ENCODE results near the gene NRG2.

The NRG2 gene

DNA sequence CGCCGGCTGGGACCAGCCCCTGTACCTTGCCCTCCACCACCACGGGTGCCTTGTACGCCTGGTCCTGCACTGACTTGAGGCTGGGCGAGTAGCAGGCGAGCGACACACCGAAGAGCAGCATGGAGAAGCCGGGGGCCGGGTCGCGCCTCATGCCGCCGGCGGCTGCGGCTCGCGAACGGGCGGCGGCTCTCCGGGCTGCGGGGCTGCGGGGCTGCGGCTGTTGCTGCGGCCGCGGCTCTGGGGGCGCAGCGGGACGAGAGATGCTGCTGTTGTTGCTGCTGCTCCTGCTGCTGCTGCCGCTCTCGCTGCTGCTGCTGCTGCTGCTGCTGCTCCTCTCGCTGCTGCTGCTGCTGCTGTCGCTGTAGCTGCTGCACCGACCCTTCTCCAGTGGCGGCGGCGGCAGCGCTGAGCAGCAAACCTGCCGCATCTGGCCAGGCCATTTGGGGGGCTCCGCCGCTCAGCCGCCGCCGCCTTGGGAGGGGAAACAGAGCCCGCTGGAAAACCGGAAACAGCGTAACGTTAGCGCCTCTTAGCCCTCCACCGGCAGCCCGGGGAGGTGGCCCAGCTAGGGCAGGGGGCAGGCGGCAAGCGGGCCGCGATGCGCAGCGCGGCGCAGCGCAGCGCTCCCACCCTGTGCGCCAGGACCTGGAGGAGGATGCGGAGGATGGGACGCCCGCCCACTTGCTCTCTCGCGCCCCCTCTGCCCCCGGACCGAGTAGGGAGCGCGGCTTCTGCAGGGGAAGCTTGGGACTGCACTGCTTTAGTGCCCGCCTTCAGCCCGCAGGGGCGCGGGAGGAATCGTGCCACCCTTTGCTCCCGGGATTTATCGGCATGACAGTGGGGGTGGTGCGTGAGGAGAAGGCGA lies at the start of gene NRG2:
Gene NRG2 (minus strand): TSS at position 657 of the 865 bp plus-strand sequence.
- DNase-seq, result peak; percentile 62

DNA sequence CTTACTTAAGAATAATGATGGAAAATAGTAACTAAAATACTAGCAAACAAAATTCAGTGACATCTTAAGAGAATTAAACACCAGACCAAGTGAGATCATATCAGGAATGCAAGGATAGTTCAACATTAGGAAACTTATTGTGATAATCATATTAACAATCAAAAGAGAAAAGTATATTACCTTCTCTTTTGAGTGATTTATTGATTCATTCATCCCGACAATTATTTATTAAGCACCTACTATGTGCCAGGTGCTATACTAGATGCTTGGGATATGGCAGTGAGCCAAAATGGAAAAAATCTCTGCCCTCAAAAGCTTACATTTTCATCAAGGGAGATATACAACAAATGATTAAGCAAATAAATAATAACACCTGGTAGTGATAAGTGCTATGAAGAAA lies 47.2 kb upstream of the NRG2 start:
- DNase-seq, result no peak

DNA sequence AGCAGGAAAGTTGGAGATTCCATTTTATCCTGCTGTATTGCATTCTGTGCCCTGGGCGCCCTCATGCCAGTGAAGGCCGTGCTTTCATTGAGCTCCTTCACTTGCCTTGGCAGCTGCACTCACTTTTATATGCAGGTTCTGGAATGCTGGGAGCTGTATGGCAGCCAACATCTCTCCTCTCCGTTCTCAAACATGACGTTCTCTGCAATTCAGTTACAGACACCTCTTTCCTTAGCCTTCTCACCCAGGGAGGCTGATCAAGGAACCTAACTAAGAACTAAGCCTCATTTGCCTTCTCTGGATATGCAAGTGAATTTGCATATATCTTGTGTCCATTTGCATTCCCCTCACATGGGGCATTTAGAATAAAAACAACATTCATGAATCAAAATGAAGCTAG lies 41.4 kb upstream of the NRG2 start:
- no peak for DNase-seq

DNA sequence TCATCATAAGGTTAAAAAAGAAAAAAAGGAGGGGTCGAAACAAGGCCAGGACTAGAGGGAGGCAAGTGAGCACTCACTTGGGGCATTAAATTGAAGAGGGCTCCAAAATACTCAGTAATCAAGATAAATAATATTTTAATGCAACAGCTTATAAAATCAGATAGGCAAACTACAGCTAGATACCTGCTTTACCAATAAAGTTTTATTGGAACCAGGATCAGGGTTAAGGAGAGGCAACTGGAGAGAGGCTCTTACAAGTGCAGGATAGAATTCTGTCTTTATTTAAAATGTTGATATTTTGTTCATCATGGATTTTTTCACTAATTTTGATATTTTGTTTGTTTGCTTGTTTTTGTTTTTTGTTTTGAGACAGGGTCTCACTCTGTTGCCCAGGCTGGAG lies 40.6 kb upstream of the NRG2 start:
- DNase-seq, result no peak

DNA sequence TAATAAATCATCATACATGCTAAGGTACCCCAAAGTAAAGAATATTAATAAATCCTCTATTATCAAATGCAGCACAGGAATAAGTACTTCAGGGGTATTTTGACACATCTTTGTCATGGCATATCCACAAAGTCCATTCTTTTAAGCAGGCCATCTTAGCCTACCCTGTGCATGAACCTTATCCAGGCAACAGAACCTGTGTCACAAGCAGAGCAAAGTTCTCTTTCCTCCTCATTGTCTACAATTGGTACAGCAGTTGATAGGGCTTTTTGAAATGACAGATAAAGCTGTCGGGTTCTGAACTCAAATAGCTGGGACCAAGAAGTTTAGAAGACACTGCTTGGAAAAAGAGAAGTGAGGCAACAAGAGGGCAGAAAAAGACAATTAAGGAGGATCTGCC lies 40.0 kb upstream of the NRG2 start:
- no peak for DNase-seq

DNA sequence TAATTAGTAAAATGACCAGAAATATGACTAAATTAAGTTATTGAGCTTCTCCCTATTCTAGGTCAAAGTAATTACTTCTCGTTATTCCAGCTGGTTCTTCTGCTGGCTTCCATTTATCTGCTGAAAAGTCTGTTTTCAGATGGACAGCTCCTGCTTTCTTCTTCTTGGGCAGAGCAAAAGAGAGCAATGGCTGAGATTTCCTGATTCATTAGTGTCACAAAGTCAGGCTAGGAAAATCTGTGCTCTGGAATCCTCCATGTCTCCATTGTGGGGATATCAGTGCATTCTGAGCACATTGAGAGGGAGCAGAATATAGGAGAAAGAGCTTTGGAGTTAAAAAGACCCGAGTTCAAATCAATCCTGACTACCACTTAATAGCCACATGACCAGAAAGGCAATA lies 33.7 kb upstream of the NRG2 start:
- DNase-seq, result no peak

DNA sequence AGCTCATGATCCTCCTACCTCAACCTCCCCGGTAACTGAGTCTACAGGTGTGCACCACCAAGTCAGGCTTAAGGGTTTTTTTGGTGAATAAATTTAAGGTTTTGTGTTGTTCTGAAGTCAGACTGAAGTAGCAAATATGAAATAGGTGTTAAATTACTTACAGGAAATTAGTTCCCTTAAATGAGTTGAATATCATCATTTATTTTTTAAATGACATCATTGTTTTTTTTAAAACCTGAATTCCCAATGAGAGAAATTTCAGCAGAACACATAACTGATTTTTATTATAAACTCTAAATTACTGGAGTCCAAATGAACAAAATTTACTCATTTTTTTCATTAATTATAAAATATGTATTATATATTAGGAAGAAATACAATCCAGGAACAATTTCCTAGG lies 33.0 kb upstream of the NRG2 start:
- DNase-seq, result no peak

DNA sequence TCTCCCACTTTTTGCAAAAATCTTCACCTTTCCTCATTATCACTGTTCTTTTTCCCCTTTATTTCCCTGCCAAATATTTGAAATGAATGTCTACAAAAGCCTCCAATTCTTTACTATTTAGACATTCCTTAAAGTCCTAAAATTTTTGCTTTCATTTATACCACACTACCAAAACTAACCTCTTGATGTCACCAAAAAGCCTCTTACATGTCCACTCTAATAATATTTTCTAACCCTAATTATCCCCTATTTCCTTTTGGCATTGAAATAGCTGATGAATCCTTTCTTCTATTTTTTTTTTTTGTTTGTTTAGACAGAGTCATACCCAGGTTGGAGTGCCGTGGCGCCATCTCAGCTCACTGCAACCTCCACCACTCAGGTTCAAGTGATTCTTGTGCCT lies 32.3 kb upstream of the NRG2 start:
- peak; percentile 6 for DNase-seq

DNA sequence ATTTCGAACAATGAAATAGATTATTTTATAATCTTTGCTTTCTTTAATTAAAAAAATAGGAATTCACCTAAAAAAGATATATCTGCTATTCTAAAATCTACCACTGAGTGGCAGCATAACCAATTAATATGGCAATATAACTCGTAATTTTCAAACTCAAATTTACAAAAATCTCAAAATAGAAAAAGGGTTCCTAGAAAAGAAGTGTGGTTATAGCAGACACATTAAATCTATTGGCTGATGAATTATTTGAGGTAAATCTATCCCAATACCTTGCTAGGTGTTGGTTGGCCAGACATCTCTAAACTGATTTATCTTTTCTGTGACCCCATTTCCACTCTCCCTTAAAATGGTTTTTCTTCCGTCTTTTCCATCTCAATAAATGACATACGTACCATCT lies 30.2 kb upstream of the NRG2 start:
- DNase-seq, result no peak

DNA sequence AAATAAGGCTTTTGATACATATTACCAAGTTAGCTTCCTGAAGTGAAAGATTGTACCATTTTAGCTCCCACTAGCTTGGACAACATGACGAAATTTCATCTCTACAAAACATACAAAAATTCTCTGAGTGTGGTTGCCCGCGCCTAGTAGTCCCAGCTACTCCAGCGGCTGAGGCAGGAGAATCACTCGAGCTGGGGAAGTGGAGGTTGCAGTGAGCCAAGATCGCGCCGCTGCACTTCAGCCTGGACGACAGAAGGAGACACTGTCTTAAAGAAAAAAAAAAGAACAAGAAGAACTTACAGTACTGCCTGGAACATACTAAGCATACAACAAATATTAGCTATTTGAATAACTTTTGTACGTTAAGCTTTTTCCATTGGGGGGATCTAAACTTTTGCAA lies 29.7 kb upstream of the NRG2 start:
- no peak for DNase-seq

DNA sequence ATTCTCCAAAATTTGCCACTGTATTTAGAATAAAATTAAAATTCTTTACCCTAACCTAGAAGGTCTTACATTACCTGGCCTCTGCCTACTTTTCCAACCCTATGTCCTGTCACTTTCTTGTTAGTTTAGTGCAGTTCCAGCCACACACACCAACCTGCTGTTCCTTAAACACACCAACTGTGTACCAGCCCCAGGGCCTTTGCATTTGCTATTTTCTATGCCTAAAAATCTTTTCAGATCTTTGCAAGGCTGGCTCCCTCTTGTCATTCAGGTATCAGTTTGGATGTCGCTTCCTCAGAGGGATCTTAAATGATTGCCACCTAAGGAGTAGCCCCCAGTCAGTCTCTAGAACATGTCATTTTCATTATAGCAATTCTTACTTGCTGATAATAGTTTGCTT lies 17.7 kb upstream of the NRG2 start:
- no peak for DNase-seq

DNA sequence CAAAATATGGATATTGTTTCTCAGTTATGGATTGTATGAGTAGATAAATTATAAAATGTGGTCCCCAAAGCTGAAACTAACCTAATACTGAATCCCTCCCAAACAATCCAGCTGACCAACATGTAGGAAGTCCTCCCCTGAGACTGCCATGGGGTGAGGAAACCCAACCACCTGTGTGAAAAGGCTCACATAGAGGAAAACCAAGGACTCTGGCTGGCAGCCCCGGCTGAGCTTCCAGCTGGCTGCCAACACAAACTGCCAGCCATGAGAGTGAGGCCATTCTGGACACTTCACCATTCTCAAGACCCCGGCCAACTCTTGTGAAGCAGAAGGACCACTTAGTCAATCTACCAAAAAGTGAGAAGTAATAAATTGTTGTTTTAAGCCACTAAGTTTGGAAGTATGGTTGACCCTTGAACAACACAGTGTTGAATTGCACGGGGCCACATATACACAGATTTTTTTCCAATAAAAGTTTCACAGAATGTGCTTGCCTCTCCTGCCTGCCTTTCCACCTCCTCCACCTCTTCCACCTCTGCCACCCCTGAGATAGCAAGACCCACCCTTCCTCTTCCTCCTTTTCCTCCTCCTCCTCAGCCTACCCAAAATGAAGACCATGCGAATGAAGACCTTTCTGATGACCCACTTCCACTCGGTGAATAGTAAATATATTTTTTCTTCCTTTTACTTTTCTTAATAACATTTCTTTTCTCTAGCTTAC lies 15.3 kb upstream of the NRG2 start:
- no peak for DNase-seq

DNA sequence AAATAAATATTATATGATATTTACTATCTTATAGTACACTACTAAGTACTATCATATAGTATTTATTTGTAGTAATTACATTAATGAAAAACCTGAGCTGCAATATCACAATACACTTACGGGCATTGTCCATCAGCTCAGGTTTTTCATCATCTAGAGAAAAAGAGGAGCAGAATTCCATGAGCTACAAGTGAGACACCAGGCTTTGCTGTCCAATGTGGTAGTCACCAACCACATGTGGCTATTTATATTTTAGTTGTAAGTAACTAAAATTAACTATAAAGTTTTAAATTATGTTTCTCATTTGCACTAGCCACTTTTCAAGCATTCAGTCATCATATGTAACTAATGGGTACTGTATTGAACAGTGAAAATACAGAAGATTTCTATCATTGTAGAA lies 13.8 kb upstream of the NRG2 start:
- DNase-seq, result no peak

DNA sequence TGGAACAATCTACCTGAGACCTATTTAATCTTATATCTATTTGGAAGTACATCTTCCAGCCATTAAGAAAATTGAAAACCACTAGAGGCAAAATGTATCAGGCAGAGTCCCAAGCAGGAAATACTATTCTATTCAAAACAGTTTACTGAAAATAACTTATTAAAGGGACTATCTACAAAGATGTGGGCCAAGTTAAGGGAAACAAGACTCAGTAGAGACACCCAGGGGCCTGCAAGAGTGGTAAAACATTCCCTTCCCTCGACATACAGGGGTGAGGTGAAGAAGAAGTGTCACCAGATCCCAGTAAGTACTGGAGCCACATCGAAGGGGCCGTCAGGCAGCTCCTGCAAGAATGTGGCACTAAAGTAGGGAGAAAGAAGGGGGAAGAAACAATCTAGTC lies 12.1 kb upstream of the NRG2 start:
- DNase-seq, result no peak

DNA sequence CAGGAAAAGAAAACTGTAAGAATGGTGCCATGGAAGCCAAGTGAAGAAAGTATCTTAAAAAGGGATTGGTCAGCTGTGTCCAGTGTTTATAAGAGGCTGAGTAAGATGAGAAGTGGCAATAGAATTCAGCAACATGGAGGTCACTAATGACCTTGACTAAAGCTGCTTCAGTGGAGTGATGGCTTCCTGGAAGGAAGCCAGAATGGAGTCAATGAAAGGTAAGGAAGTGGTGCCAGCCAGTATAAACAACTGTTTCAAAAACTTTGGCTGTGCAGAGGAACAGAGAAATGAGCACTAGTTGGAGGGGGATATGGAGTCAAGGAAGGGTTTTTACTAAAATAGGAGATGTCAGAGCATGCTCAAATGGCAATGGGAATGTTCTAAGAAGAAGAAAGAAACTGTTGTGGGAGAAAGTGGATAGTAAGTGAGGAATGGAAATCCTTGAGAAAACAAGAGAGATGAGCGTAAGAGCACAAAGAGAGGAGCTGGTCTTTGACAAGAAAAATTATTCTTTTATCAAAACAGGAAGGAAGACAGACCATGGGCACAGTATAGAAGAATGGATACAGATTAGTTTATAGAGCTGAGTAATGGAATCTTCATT lies 11.1 kb upstream of the NRG2 start:
- peak; percentile 33 for DNase-seq

DNA sequence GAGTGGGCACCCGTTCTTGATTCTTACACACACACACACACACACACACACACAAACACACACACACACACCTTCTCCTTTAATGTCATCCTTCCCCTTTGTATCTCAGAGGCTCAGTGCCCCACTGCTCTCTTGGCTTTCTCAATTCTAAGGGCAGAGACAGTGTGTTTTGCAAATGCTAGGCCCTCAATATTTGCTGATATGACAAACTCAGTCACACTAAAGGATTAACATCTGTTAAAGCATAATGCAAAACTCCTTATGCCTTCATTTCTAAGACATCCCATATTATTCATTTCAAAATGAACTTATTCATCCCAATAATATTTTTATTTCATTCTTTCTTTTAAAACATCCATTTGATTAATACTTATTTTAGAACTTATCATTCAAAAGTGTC lies 8.9 kb upstream of the NRG2 start:
- DNase-seq, result no peak

DNA sequence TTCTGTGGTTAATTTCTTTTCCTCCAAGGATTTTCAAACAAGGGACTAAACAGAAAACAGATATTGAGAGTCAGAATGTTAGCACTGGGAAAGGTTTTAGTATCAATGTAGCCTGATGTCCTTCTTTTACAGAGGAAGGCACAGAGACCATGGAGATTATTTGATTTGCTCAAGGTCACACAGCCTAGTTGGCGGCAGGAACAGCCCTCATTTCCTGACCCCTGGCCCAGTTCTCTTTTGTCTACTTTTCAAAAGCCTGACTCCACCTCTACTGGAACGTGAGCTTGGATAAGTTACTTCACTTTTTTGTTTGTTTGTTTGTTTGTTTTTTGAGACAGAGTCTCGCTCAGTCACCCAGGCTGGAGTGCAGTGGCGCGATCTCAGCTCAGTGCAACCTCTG lies 6.6 kb upstream of the NRG2 start:
- no peak for DNase-seq

DNA sequence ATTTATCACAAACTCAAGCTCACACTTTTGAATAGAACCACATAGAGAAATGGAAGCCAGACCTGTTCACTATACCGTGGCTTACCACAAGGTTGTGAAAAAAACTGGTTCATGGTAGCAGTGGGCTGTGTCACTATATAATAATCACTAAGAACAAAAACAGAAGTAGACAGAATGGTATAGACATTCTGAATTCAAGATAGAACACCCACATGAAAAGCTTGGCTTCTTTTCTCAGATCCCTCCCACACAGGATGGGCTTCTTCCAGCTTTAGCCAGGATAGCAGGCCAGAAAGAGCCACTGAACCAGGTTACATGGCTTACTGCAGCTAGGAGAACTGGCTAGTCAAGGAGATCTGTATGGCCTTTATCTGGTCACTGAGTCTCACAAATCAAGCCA lies 6.1 kb upstream of the NRG2 start:
- DNase-seq, result no peak

DNA sequence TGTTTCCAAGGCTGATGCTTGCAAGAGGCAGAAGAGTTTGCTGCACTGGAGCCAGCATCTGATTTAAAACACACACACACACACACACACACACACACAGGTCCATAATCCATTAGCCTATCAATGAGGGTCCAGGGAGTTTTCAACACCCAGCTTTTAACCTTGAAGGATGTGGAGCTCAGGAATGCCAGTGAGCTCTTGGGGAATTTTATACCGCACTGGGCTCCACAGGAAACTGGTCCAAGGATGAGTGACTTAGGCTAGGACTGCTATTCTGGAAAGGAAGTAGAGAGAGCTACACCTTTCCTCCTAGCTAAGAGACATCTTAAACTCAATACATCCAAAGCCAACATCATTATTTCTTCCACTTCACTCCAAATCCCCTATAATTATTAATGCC lies 942 bp upstream of the NRG2 start:
- DNase-seq, result no peak

DNA sequence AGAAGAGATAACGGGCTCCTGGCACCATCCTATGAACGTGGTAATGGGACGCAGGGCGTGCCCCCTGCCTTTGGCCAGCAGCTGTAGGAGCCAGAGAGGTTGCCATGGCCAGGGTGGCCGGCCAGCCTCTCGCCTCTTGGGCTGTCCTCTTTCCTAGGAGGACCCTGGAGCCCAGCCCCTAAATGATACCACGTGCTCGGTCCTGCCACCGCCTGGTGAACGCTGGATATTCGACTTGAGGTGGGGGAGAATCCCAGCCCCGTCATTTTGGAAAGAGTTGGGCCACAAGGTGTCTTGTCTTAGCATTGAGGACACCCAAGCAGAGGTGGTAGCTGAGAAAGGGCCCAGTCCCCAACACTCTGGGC lies 391 bp upstream of the NRG2 start:
- DNase-seq, result peak; percentile 26

DNA sequence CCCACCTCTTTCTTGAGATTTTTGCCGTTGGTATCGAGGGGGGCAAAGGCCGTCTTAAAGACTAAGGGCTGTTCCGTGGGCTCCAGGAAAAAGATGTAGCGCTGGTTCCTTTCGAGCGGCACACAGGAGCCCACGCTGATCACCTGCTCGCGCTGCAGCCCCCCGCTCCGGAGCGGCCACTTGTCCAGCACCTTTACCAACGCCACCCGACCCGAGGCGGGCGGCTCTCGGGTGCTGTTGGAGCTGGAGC lies 781 bp downstream of the NRG2 start:
- no peak for DNase-seq

DNA sequence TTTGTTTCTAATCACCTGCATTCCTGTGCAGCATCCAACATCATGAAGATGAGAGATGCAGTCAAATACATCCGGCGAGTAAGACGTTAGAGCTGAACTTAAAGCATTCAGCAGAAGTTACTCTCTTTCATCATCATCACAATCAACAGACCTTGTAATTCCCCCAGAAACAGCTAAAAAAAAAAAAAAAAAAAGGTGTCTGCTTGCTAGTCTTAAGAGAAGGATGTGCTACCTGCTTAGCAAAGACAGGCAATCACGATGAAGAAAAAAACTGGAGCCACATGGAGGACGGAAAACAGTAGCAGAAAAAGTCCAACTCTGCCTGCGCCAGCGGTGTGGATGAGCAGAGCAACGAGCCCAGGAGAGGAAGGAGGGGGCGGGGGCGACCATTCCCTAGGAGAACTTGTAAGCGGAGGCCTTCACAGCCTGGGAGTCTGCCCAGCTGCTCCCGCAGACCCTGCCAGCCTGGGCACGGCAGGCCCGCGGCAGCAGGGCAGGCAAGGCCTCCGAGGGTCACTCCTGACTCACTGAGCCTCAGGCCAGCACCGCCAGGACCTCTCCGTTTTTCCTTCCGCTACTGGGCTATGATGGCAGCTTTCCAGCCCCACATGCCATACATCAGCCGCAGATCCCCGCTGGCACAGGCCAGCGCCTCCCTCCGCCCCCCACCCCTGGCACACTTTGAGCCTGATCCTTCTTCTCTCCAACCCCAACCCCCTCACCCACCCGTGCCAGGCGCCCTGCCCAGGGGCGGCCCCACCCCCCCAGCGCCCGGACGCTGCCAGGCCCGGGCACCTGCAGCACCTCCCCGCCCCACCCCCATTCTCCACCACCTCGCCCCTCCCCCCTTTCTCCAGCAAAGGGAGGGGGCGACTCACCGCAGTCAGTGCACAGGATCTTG lies 1.4 kb downstream of the NRG2 start:
- peak; percentile 56 for DNase-seq

DNA sequence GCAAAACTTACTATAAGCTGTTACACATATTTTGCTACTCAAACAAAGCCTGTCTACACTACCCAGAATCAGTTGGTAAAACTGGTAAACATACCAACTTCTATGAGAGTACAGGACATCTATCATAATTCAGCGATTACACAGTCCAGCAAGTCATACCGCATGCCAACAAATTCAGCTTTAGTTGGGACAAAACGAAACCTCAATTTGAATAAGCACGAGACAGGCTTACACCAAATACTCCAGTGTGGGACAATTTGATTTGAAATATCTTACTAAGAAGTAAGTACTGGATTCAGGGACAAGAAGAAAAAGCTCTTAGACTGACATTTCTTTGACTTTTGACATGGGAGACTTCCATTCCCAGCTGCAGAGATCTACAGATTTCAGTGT lies 2.0 kb downstream of the NRG2 start:
- no peak for DNase-seq

DNA sequence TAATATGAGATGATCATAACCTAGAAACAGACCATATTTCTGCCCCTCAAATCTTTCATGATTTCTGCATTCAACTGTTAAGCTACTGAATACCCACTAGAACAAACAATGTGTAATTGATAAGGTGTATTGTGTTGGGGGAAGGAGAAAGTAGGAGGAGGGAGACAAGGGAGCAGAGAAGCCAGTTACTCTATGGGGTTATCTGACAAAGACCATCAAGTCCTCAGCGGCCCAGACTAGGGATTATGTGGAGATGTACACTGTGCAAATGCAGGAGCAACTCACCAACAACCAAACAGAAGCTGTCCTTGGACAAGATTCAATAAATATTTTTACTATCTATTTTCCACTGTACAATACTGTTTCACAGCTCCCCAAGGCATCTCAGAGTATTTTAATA lies 2.7 kb downstream of the NRG2 start:
- no peak for DNase-seq

All from NCI-H69 (cell line).